ENCODE measurements around the gene PERM1.

DNA sequence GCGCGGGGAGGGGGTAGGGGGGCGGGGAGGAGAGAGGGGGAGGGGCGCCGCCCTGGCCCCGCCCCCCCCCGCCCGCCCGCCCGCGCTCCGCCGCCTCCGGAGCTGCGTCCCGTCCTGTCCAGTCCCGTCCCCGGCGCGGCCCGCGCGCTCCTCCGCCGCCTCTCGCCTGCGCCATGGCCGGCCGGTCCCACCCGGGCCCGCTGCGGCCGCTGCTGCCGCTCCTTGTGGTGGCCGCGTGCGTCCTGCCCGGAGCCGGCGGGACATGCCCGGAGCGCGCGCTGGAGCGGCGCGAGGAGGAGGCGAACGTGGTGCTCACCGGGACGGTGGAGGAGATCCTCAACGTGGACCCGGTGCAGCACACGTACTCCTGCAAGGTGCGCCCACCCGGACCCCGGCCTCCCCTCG is 38.1 kb upstream of the PERM1 start, which contains the start of gene AGRN:
- no peak for TF ChIP-seq RAD21 (IDR thresholded peaks at IDR 0.05; ENCODE audit: low read depth)
- TF ChIP-seq FOXM1 (IDR thresholded peaks at IDR 0.05; ENCODE audit: borderline replicate concordance, low read depth) = no peak
- no peak for TF ChIP-seq CREB1 (IDR thresholded peaks at IDR 0.05; ENCODE audit: low read depth)
- no peak for TF ChIP-seq CEBPB (IDR thresholded peaks at IDR 0.05)
- TF ChIP-seq NFIC (IDR thresholded peaks at IDR 0.05) = no peak
- no peak for TF ChIP-seq TCF12 (IDR thresholded peaks at IDR 0.05; ENCODE audit: low read depth)
